CD14-positive monocyte (primary cell): Measurements from ENCODE around the gene NEMP2. TPM values are rescaled to one million over a fixed set of nuclear protein-coding genes. Genes with fewer than 3 reads are reported as not detected.

ENCODE experiments used
- DNase-seq, 3 donors: peaks; one replicate each; pipeline ENCODE4 v3.0.0-alpha.2; 2011 to 2022
- H2AFZ ChIP-seq: 2 replicates; pipeline ENCODE4 v1.6.0; 2012; ENCODE audit warnings: mild to moderate bottlenecking, low read depth, low read length, inconsistent platforms; ENCODE audit not compliant: insufficient read depth, poor library complexity, severe bottlenecking
- H3K27ac ChIP-seq, 2 donors: 1 replicate in 1 of 2; 2 replicates in 1 of 2; pipeline ENCODE4 v1.5.1; 2012 to 2013; ENCODE audit warnings: low read length in 2 of 2, control low read depth in 1 of 2, inconsistent platforms in 1 of 2, low read depth in 1 of 2, mild to moderate bottlenecking in 1 of 2
- H3K27me3 ChIP-seq, 2 donors: one replicate each; pipeline versions ENCODE4 v1.6.0 to v1.6.1; 2011 to 2013; ENCODE audit warnings: low read length in 2 of 2; ENCODE audit not compliant: control insufficient read depth in 2 of 2, insufficient read depth in 2 of 2
- H3K36me3 ChIP-seq, 2 donors: replicated peaks in 1 of 2; 1 replicate in 1 of 2; 2 replicates in 1 of 2; pipeline versions ENCODE4 v1.5.1 to v1.6.1; 2012 to 2013; ENCODE audit warnings: low read length in 2 of 2, control low read depth in 1 of 2, inconsistent platforms in 1 of 2, mild to moderate bottlenecking in 1 of 2; ENCODE audit not compliant: insufficient read depth in 2 of 2, control insufficient read depth in 1 of 2
- H3K4me1 ChIP-seq, 2 donors: 1 replicate in 1 of 2; 2 replicates in 1 of 2; pipeline versions ENCODE4 v1.5.1 to v1.6.1; 2012 to 2013; ENCODE audit warnings: low read length in 2 of 2, control low read depth in 1 of 2, inconsistent platforms in 1 of 2, mild to moderate bottlenecking in 1 of 2, moderate library complexity in 1 of 2; ENCODE audit not compliant: insufficient read depth in 2 of 2, control insufficient read depth in 1 of 2
- H3K4me2 ChIP-seq: replicated peaks from 2 replicates; pipeline ENCODE3; 2012; ENCODE audit warnings: low read length, moderate library complexity, mild to moderate bottlenecking; ENCODE audit not compliant: poor library complexity, severe bottlenecking; ENCODE audit errors: extremely low read depth
- H3K4me3 ChIP-seq, 3 experiments: fragments of 200-600 bp in 1 of 3; sonication (generic) in 1 of 3; replicated peaks in 1 of 3; 1 replicate in 2 of 3; 2 replicates in 1 of 3; pipeline ENCODE4 v1.5.1; 2011 to 2013; ENCODE audit warnings: low read length in 3 of 3, mild to moderate bottlenecking in 3 of 3, control low read depth in 2 of 3, low read depth in 2 of 3, inconsistent platforms in 1 of 3, moderate library complexity in 1 of 3
- H3K79me2 ChIP-seq: 2 replicates; pipeline ENCODE4 v1.6.0; 2012; ENCODE audit warnings: mild to moderate bottlenecking, control low read depth, inconsistent platforms, low read length, moderate library complexity; ENCODE audit not compliant: insufficient read depth
- H3K9ac ChIP-seq: 2 replicates; pipeline ENCODE4 v1.6.0; 2017; ENCODE audit warnings: low read length, mild to moderate bottlenecking; ENCODE audit not compliant: insufficient read depth, poor library complexity, severe bottlenecking
- H3K9me3 ChIP-seq, 2 donors: replicated peaks in 1 of 2; 1 replicate in 1 of 2; 2 replicates in 1 of 2; pipeline versions ENCODE4 v1.5.1 to v1.6.1; 2012 to 2013; ENCODE audit warnings: low read length in 2 of 2, control low read depth in 1 of 2; ENCODE audit not compliant: control insufficient read depth in 1 of 2, insufficient read depth in 1 of 2
- H4K20me1 ChIP-seq: 2 replicates; pipeline ENCODE4 v1.6.0; 2012; ENCODE audit warnings: mild to moderate bottlenecking, low read length, control low read depth, moderate library complexity; ENCODE audit not compliant: insufficient read depth
- H3K27ac Mint-ChIP-seq, 7 donors: one replicate each; pipeline ENCODE4 v1.8.0; 2020; ENCODE audit warnings: mild to moderate bottlenecking in 7 of 7, mixed read lengths in 7 of 7, moderate library complexity in 6 of 7, inconsistent platforms in 2 of 7
- H3K27me3 Mint-ChIP-seq, 3 donors: one replicate each; pipeline ENCODE4 v1.8.0; 2021 to 2022; ENCODE audit warnings: low read depth in 3 of 3, mild to moderate bottlenecking in 3 of 3, mixed read lengths in 3 of 3, moderate library complexity in 3 of 3, inconsistent platforms in 1 of 3
- H3K36me3 Mint-ChIP-seq, 2 donors: one replicate each; pipeline ENCODE4 v1.8.0; 2020; ENCODE audit warnings: mixed read lengths in 2 of 2, inconsistent platforms in 1 of 2, mild to moderate bottlenecking in 1 of 2
- H3K4me1 Mint-ChIP-seq: one replicate; pipeline ENCODE4 v1.8.0; 2020; ENCODE audit warnings: mild to moderate bottlenecking, mixed read lengths
- H3K4me3 Mint-ChIP-seq, 2 donors: one replicate each; pipeline ENCODE4 v1.8.0; 2020; ENCODE audit warnings: mild to moderate bottlenecking in 2 of 2, mixed read lengths in 2 of 2, moderate library complexity in 1 of 2
- H3K9me3 Mint-ChIP-seq, 7 donors: one replicate each; pipeline ENCODE4 v1.8.0; 2020 to 2022; ENCODE audit warnings: mixed read lengths in 7 of 7, mild to moderate bottlenecking in 6 of 7, moderate library complexity in 6 of 7, inconsistent platforms in 2 of 7
- WGBS: methylation state at CpG from one replicate; pipeline ENCODE4 v1.1.5; 2013; ENCODE audit warnings: missing lambda C conversion rate; ENCODE audit not compliant: insufficient coverage; 5-methylcytosine and 5-hydroxymethylcytosine counted together
- intact Hi-C, 2 donors: fragments of 100-400 bp; cut with micrococcal nuclease; formaldehyde crosslinking; loops; one replicate each; pipeline versions ENCODE4 v1.15.0 to v1.15.1; 2023
- polyA plus RNA-seq, 3 donors: library from polyadenylated mRNA; depleted of rRNA in 1 of 3; unstranded in 2 of 3; stranded (reverse) in 1 of 3; fragments of 300-500 nt in 2 of 3; fragments of >200 nt in 1 of 3; fragmentation: Illumina TruSeq in 2 of 3; gene quantifications; 1 replicate in 2 of 3; 2 replicates in 1 of 3; pipeline ENCODE4 v1.2.3, GENCODE V29; 2012 to 2021
- TF ChIP-seq, protein P1 (sequence below): fragments of 200-600 bp; IDR thresholded peaks from one replicate; pipeline ENCODE4 v1.8.0; 2022; ENCODE audit warnings: antibody characterized with exemption, mild to moderate bottlenecking

The NEMP2 gene
- polyA plus RNA-seq, 3 donors, result 0.44 to 2.5 (median 1.5) TPM

DNA sequence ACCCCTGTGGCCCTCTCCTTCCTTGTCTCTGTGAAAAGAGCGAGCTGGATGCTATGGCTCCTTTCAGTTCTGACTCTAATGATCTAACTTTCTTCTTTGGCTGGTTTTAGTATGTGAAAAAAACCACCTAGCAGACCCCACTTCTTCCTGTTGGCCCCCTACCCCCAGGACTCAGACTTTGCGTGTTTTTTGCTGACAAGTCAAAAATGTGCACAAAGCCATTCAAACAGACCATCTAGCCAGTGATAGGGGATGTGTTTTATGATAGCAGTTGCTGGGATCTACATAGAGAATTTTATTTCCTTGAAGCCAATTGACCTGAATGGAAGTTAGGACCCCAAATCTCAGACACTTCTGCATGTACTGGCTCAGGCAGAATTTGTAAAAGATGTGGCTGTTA is 77.3 kb downstream of the NEMP2 start:
- Histone ChIP-seq H4K20me1 (peaks cover 40% of the 10 kb centered on the region), H3K4me2 (no peak overlapping the region), H3K36me3 (peaks cover 0 to 33% of the 10 kb centered on the region in 2 donors), H3K27me3 (no peaks in the 10 kb centered on the region), H3K4me3 (no peak overlapping the region), H3K79me2 (peaks cover 23% of the 10 kb centered on the region), H3K27ac (no peak overlapping the region), H3K9ac (no peak overlapping the region), H3K4me1 (no peaks in the 10 kb centered on the region), H2AFZ (no peak overlapping the region), H3K9me3 (no peaks in the 10 kb centered on the region)
- H3K36me3 Mint-ChIP-seq, result peaks cover 31% of the 10 kb centered on the region in 2 donors
- H3K27ac Mint-ChIP-seq, result peak overlapping the region in 1 of 7 donors; percentile 55
- intact Hi-C loops, result no loop called here
- TF ChIP-seq, protein P1, sequence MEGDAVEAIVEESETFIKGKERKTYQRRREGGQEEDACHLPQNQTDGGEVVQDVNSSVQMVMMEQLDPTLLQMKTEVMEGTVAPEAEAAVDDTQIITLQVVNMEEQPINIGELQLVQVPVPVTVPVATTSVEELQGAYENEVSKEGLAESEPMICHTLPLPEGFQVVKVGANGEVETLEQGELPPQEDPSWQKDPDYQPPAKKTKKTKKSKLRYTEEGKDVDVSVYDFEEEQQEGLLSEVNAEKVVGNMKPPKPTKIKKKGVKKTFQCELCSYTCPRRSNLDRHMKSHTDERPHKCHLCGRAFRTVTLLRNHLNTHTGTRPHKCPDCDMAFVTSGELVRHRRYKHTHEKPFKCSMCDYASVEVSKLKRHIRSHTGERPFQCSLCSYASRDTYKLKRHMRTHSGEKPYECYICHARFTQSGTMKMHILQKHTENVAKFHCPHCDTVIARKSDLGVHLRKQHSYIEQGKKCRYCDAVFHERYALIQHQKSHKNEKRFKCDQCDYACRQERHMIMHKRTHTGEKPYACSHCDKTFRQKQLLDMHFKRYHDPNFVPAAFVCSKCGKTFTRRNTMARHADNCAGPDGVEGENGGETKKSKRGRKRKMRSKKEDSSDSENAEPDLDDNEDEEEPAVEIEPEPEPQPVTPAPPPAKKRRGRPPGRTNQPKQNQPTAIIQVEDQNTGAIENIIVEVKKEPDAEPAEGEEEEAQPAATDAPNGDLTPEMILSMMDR, result no peak
- WGBS, result no CpG with 5 or more reads among the region's 2 CpGs
- no peaks in the 10 kb centered on the region for H3K27me3 Mint-ChIP-seq
- peaks cover 16% of the 10 kb centered on the region for H3K4me1 Mint-ChIP-seq
- H3K4me3 Mint-ChIP-seq, result no peak overlapping the region
- no peak for DNase-seq
- H3K9me3 Mint-ChIP-seq, result peaks cover 0 to 3% (median 0%) of the 10 kb centered on the region in 7 donors

DNA sequence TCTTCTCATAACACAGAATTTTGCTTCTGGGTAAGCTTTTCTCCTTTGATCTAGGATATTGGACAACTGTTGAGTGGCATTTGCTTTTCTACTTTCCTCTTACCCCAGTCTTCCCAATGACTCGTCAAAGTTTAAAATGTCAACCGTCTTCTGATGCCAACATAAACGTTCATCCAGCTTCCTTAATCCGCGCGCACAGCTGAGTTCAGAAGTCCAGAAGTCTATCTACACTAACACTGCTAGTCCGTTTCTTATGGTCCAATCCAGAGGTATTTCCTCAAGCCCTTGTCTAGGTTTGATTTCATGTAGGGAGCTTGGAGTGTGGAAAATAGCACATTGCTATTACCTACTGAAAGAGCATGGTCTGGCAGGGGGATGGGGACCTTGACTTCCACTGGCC is 77.7 kb downstream of the NEMP2 start:
- H3K9me3 Mint-ChIP-seq, result peaks cover 0 to 3% (median 0%) of the 10 kb centered on the region in 7 donors
- H3K4me3 Mint-ChIP-seq, result no peak overlapping the region
- peaks cover 31% of the 10 kb centered on the region in 2 donors for H3K36me3 Mint-ChIP-seq
- Histone ChIP-seq H3K4me3 (no peak overlapping the region), H2AFZ (no peak overlapping the region), H3K36me3 (peaks cover 0 to 33% of the 10 kb centered on the region in 2 donors), H3K9me3 (no peaks in the 10 kb centered on the region), H3K27ac (no peak overlapping the region), H3K27me3 (no peaks in the 10 kb centered on the region), H3K4me2 (no peak overlapping the region), H3K4me1 (no peaks in the 10 kb centered on the region), H3K79me2 (peaks cover 22% of the 10 kb centered on the region), H4K20me1 (peaks cover 40% of the 10 kb centered on the region), H3K9ac (no peak overlapping the region)
- TF ChIP-seq, protein P1, result no peak
- intact Hi-C loops, result no loop called here
- no peaks in the 10 kb centered on the region for H3K27me3 Mint-ChIP-seq
- 74% methylated on average over 3 of the region's 7 CpGs for WGBS
- DNase-seq, result no peak
- H3K4me1 Mint-ChIP-seq, result peaks cover 17% of the 10 kb centered on the region
- no peak overlapping the region for H3K27ac Mint-ChIP-seq
